Vagina (tissue), 2 donors: ENCODE measurements around the gene PRIMA1.

ENCODE experiments used
- CTCF ChIP-seq, 3 experiments: fragments of 450-650 bp in 2 of 3; fragments of 200-600 bp in 1 of 3; sonication (generic) in 1 of 3; IDR thresholded peaks; one replicate each; pipeline ENCODE4 v1.5.1; 2017 to 2019; ENCODE audit warnings: antibody characterized with exemption in 3 of 3, mild to moderate bottlenecking in 2 of 3, moderate library complexity in 2 of 3
- POLR2AphosphoS5 ChIP-seq, 2 donors: sonication (generic); formaldehyde crosslinking; IDR thresholded peaks; one replicate each; pipeline ENCODE4 v1.9.0; 2017; ENCODE audit warnings: antibody characterized with exemption in 2 of 2, mild to moderate bottlenecking in 2 of 2, low read depth in 1 of 2; ENCODE audit not compliant: insufficient read depth in 1 of 2

- TF ChIP-seq CTCF (IDR thresholded peaks at IDR 0.05): no peak
- no peak for TF ChIP-seq POLR2AphosphoS5 (IDR thresholded peaks at IDR 0.05; ENCODE audit: insufficient read depth in 1 of 2, low read depth in 1 of 2)
Observed at GRCh38 chr14:93825235-93825553, 36.9 kb upstream of the PRIMA1 start.
